Trophoblast cell (in vitro differentiated cells and primary cell): ENCODE data around the gene TECR.
"Not testable (repeated sequence)": the region's sequence is repeated elsewhere in the genome, so short reads cannot be mapped to it uniquely, and the experiment has no call there.

ENCODE experiments used
- DNase-seq, 2 donors: peaks; one replicate each; pipeline ENCODE4 v3.0.0-alpha.2; 2016
- H2AFZ ChIP-seq: 2 replicates; pipeline ENCODE4 v1.6.1; 2013; ENCODE audit warnings: low read length, moderate library complexity, mild to moderate bottlenecking; ENCODE audit not compliant: insufficient read depth, poor library complexity
- H2AK5ac ChIP-seq: 2 replicates; pipeline ENCODE4 v1.6.1; 2013; ENCODE audit warnings: mild to moderate bottlenecking, low read length
- H2BK120ac ChIP-seq: 2 replicates; pipeline ENCODE4 v1.6.1; 2013; ENCODE audit warnings: low read length, mild to moderate bottlenecking, moderate library complexity; ENCODE audit not compliant: insufficient read depth, poor library complexity
- H2BK12ac ChIP-seq: 2 replicates; pipeline ENCODE4 v1.6.1; 2013; ENCODE audit warnings: mild to moderate bottlenecking, low read length, moderate library complexity
- H2BK5ac ChIP-seq: 2 replicates; pipeline ENCODE4 v1.6.1; 2013; ENCODE audit warnings: low read length, low read depth, moderate library complexity, mild to moderate bottlenecking; ENCODE audit not compliant: poor library complexity
- H3K14ac ChIP-seq: 2 replicates; pipeline ENCODE4 v1.6.1; 2013; ENCODE audit warnings: mild to moderate bottlenecking, low read length
- H3K18ac ChIP-seq: 2 replicates; pipeline ENCODE4 v1.6.1; 2013; ENCODE audit warnings: mild to moderate bottlenecking, low read length
- H3K23ac ChIP-seq: 2 replicates; pipeline ENCODE4 v1.6.1; 2013; ENCODE audit warnings: low read length
- H3K27ac ChIP-seq: 2 replicates; pipeline ENCODE4 v1.5.1; 2013; ENCODE audit warnings: low read depth, mild to moderate bottlenecking, inconsistent platforms, low read length, moderate library complexity
- H3K27me3 ChIP-seq: 2 replicates; pipeline ENCODE4 v1.6.1; 2013; ENCODE audit warnings: inconsistent platforms, mild to moderate bottlenecking, low read length, moderate library complexity; ENCODE audit not compliant: insufficient read depth
- H3K36me3 ChIP-seq, 2 experiments: 1 replicate in 1 of 2; 2 replicates in 1 of 2; pipeline ENCODE4 v1.6.1; 2013; ENCODE audit warnings: low read length in 2 of 2, mild to moderate bottlenecking in 2 of 2, moderate library complexity in 1 of 2; ENCODE audit not compliant: insufficient read depth in 2 of 2, control insufficient read depth in 1 of 2
- H3K4ac ChIP-seq: 2 replicates; pipeline ENCODE4 v1.6.1; 2013; ENCODE audit warnings: low read depth, mild to moderate bottlenecking, low read length, moderate library complexity
- H3K4me1 ChIP-seq, 2 experiments: 1 replicate in 1 of 2; 2 replicates in 1 of 2; pipeline ENCODE4 v1.6.1; 2013; ENCODE audit warnings: low read length in 2 of 2, mild to moderate bottlenecking in 2 of 2, moderate library complexity in 1 of 2; ENCODE audit not compliant: insufficient read depth in 2 of 2, control insufficient read depth in 1 of 2
- H3K4me2 ChIP-seq: 2 replicates; pipeline ENCODE4 v1.6.1; 2013; ENCODE audit warnings: inconsistent platforms, mild to moderate bottlenecking, low read length, moderate library complexity
- H3K4me3 ChIP-seq: 2 replicates; pipeline ENCODE4 v1.5.1; 2013; ENCODE audit warnings: mild to moderate bottlenecking, low read depth, low read length, inconsistent platforms
- H3K79me1 ChIP-seq: one replicate; pipeline ENCODE4 v1.6.1; 2013; ENCODE audit warnings: low read length
- H3K79me2 ChIP-seq: 2 replicates; pipeline ENCODE4 v1.6.1; 2013; ENCODE audit warnings: low read length, mild to moderate bottlenecking; ENCODE audit not compliant: control insufficient read depth, insufficient read depth, poor library complexity
- H3K9ac ChIP-seq: 2 replicates; pipeline ENCODE4 v1.6.1; 2013; ENCODE audit warnings: mild to moderate bottlenecking, low read length
- H3K9me3 ChIP-seq: 2 replicates; pipeline ENCODE4 v1.6.1; 2013; ENCODE audit warnings: low read depth, mild to moderate bottlenecking, control low read depth, inconsistent platforms, low read length; ENCODE audit not compliant: insufficient read depth
- H4K12ac ChIP-seq: 2 replicates; pipeline ENCODE4 v1.6.1; 2013; ENCODE audit warnings: low read depth, mild to moderate bottlenecking, low read length, moderate library complexity
- H4K8ac ChIP-seq: 2 replicates; pipeline ENCODE4 v1.6.1; 2013; ENCODE audit warnings: low read depth, mild to moderate bottlenecking, low read length, moderate library complexity
- H4K91ac ChIP-seq: one replicate; pipeline ENCODE4 v1.6.1; 2013; ENCODE audit warnings: low read depth, mild to moderate bottlenecking, low read length, moderate library complexity
- WGBS: extraction: QIAGEN DNeasy Blood & Tissue Kit; methylation state at CpG from one replicate; pipeline ENCODE4 v1.1.7; 2013; ENCODE audit warnings: missing lambda C conversion rate; ENCODE audit not compliant: insufficient read length, insufficient coverage; ENCODE audit errors: extremely low coverage; 5-methylcytosine and 5-hydroxymethylcytosine counted together

Gene TECR

GRCh38 chr19:14540741-14541525 lies 11.5 kb downstream of the TECR start:
- H4K91ac ChIP-seq = no peak overlapping the region
- no peak overlapping the region for H3K23ac ChIP-seq
- H3K36me3 ChIP-seq = peaks cover 2 to 4% of the 10 kb centered on the region in 2 experiments
- no peak overlapping the region for H3K9ac ChIP-seq
- H3K4ac ChIP-seq = no peak overlapping the region
- H3K4me3 ChIP-seq = no peak overlapping the region
- H3K18ac ChIP-seq = no peak overlapping the region
- no peak for DNase-seq
- H3K79me2 ChIP-seq = peaks cover 6% of the 10 kb centered on the region
- H3K79me1 ChIP-seq = peaks cover 2% of the 10 kb centered on the region
- H2BK120ac ChIP-seq = no peak overlapping the region
- H4K12ac ChIP-seq = no peak overlapping the region
- no CpG with 5 or more reads among the region's 19 CpGs for WGBS
- H3K27me3 ChIP-seq = no peaks in the 10 kb centered on the region
- no peak overlapping the region for H2BK5ac ChIP-seq
- no peak overlapping the region for H2AFZ ChIP-seq
- H3K9me3 ChIP-seq = peaks cover 2% of the 10 kb centered on the region
- no peak overlapping the region for H3K27ac ChIP-seq
- no peak overlapping the region for H4K8ac ChIP-seq
- H2AK5ac ChIP-seq = no peak overlapping the region
- H3K4me2 ChIP-seq = no peak overlapping the region
- no peak overlapping the region for H3K14ac ChIP-seq
- H2BK12ac ChIP-seq = no peak overlapping the region
- H3K4me1 ChIP-seq = peaks cover 8 to 15% of the 10 kb centered on the region in 2 experiments

DNA sequence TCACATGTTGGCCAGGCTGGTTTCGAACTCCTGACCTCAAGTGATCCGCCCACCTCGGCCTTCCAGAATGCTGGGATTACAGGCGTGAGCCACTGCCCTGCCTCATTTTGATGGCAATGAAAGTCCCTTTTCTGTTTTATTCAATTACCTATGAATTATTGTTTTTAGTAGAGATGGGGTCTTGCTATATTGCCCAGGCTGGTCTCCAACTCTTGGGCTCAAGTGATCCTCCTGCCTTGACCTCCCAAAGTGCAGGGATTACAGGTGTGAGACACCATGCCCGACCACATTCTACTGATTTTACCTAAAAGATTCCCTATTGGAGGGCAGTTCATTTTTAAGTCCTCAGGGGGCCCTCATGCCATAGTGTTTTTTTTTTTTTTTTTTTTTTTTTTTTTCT lies 12.6 kb downstream of the TECR start:
- not testable (repeated sequence) for H2BK12ac ChIP-seq, H2BK5ac ChIP-seq, H4K91ac ChIP-seq, H4K12ac ChIP-seq, H3K4me3 ChIP-seq, H3K27me3 ChIP-seq, H3K27ac ChIP-seq, DNase-seq, H4K8ac ChIP-seq, H3K9ac ChIP-seq, H3K36me3 ChIP-seq, H3K79me1 ChIP-seq, H3K4ac ChIP-seq, H3K79me2 ChIP-seq, H3K14ac ChIP-seq, H2BK120ac ChIP-seq, H3K23ac ChIP-seq, H2AFZ ChIP-seq, H3K9me3 ChIP-seq, H3K18ac ChIP-seq, H3K4me2 ChIP-seq, H2AK5ac ChIP-seq
- WGBS = no CpG with 5 or more reads among the region's 5 CpGs
- peaks cover 4 to 10% of the 10 kb centered on the region in 2 experiments for H3K4me1 ChIP-seq

DNA sequence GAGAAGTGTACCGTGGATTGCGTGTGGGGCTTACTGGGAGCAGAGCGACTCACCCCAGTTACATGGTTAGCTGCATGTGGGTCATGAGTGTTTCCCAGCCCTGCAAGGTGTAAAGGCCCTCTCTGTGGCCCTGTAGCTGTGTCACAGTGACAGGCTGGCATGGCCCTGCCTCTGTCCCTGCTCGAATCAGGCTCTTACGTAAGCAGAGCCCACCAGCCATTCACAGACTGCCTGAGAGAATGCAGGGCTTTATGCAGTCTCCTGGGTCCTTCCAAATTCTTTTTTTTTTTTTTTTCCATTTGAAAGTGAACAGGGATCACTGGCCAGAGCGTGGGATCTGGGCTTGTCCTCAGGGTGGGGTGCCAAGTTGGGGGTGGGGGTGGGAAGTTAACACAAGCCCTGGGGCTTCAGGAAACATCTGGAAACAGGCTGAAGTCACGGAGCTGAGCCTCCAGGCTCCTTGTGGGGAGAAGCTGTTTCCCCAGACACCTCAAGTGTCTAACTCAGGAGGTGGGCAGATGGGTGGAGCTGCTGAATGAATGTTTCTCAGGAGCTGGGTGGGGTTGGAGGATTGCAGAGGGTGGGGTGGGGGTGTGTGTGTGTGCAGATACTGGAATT lies 13.4 kb downstream of the TECR start:
- Histone ChIP-seq H2BK120ac (no peak overlapping the region), H4K8ac (no peak overlapping the region), H2BK12ac (no peak overlapping the region), H3K4me2 (no peak overlapping the region), H2AK5ac (no peak overlapping the region), H3K4me3 (no peak overlapping the region), H4K12ac (no peak overlapping the region), H3K4ac (no peak overlapping the region), H3K23ac (no peak overlapping the region), H3K4me1 (peaks cover 2 to 7% of the 10 kb centered on the region in 2 experiments), H3K14ac (no peak overlapping the region), H3K36me3 (peaks cover 2 to 4% of the 10 kb centered on the region in 2 experiments), H3K18ac (peak overlapping the region; percentile 70), H3K9ac (no peak overlapping the region), H3K9me3 (peaks cover 2% of the 10 kb centered on the region), H2BK5ac (no peak overlapping the region), H3K27me3 (no peaks in the 10 kb centered on the region), H3K79me2 (peaks cover 5% of the 10 kb centered on the region), H3K27ac (no peak overlapping the region), H4K91ac (no peak overlapping the region), H2AFZ (no peak overlapping the region), H3K79me1 (no peaks in the 10 kb centered on the region)
- no CpG with 5 or more reads among the region's 7 CpGs for WGBS
- no peak for DNase-seq

GRCh38 chr19:14544047-14544446 lies 14.7 kb downstream of the TECR start:
- Histone ChIP-seq H3K23ac (no peak overlapping the region), H3K79me1 (no peaks in the 10 kb centered on the region), H3K9ac (no peak overlapping the region), H3K27me3 (no peaks in the 10 kb centered on the region), H3K18ac (no peak overlapping the region), H3K79me2 (peaks cover 2% of the 10 kb centered on the region), H3K9me3 (peaks cover 2% of the 10 kb centered on the region), H3K4ac (no peak overlapping the region), H4K12ac (no peak overlapping the region), H2BK5ac (no peak overlapping the region), H2AFZ (no peak overlapping the region), H2AK5ac (no peak overlapping the region), H3K4me2 (no peak overlapping the region), H2BK12ac (no peak overlapping the region), H3K36me3 (peaks cover 2 to 4% of the 10 kb centered on the region in 2 experiments), H4K8ac (no peak overlapping the region), H2BK120ac (no peak overlapping the region), H4K91ac (no peak overlapping the region), H3K4me3 (no peak overlapping the region), H3K27ac (no peak overlapping the region), H3K4me1 (peaks cover 2 to 3% of the 10 kb centered on the region in 2 experiments), H3K14ac (no peak overlapping the region)
- no CpG with 5 or more reads among the region's 5 CpGs for WGBS
- no peak for DNase-seq
